Kidney (tissue), 14 donors: ENCODE data around the gene GPC5. TPM values are rescaled to one million over a fixed set of nuclear protein-coding genes. Genes with fewer than 3 reads are reported as not detected.
"Not testable (repeated sequence)": the region's sequence is repeated elsewhere in the genome, so short reads cannot be mapped to it uniquely, and the experiment has no call there.

Source experiments
- DNase-seq, 5 donors: peaks; one replicate each; pipeline ENCODE4 v3.0.0-alpha.2; 2013 to 2020
- FAIRE-seq: peaks from 2 replicates; lab custom pipeline; 2012; peaks lifted over from hg19 to GRCh38; lab: Jason Lieb, UNC
- H3K27ac ChIP-seq, 2 donors: one replicate each; pipeline ENCODE4 v1.7.0; 2013; ENCODE audit warnings: low read depth in 2 of 2, low read length in 2 of 2, inconsistent platforms in 1 of 2
- H3K27me3 ChIP-seq: one replicate; pipeline ENCODE4 v1.7.1; 2013; ENCODE audit warnings: low read length, inconsistent platforms; ENCODE audit not compliant: control insufficient read depth, insufficient read depth
- H3K36me3 ChIP-seq, 3 donors: one replicate each; pipeline versions ENCODE4 v1.7.0 to v1.7.1; 2013; ENCODE audit warnings: low read length in 3 of 3, control low read depth in 1 of 3, inconsistent platforms in 1 of 3; ENCODE audit not compliant: insufficient read depth in 3 of 3, control insufficient read depth in 2 of 3
- H3K4me1 ChIP-seq, 3 donors: one replicate each; pipeline versions ENCODE4 v1.7.0 to v1.7.1; 2013; ENCODE audit warnings: low read length in 3 of 3, inconsistent platforms in 1 of 3, low read depth in 1 of 3; ENCODE audit not compliant: control insufficient read depth in 2 of 3, insufficient read depth in 2 of 3
- H3K4me3 ChIP-seq, 3 donors: one replicate each; pipeline versions ENCODE4 v1.7.0 to v1.8.1; 2013; ENCODE audit warnings: low read length in 3 of 3, control low read depth in 1 of 3, inconsistent platforms in 1 of 3
- H3K9ac ChIP-seq, 3 donors: one replicate each; pipeline versions ENCODE4 v1.7.0 to v1.7.1; 2013; ENCODE audit warnings: low read length in 3 of 3, control low read depth in 1 of 3, inconsistent platforms in 1 of 3
- H3K9me3 ChIP-seq, 3 donors: one replicate each; pipeline versions ENCODE4 v1.7.0 to v1.7.1; 2013; ENCODE audit warnings: low read length in 3 of 3, control low read depth in 1 of 3, inconsistent platforms in 1 of 3; ENCODE audit not compliant: control insufficient read depth in 2 of 3, insufficient read depth in 1 of 3
- intact Hi-C: fragments of 100-400 bp; cut with DNase I; formaldehyde crosslinking; loops from one replicate; pipeline ENCODE4 v1.11.1; 2022
- polyA plus RNA-seq: library from polyadenylated mRNA; stranded (reverse); fragments of 350-450 nt; fragmentation: Illumina TruSeq; extraction: RNeasy Lipid Tissue Mini Kit (QIAGEN cat#74804); gene quantifications from one replicate; pipeline ENCODE4 v1.2.3, GENCODE V29; 2014; ENCODE audit warnings: low read depth, low replicate concordance; ENCODE audit not compliant: insufficient read depth
- total RNA-seq: library from RNA; stranded (reverse); fragmentation: NEBNext Ultra II Directional; extraction: Animal tissue kit (Norgen Biotek cat#: 25700); gene quantifications from one replicate; pipeline ENCODE4 v1.2.1, GENCODE V29; 2021
- TF ChIP-seq, protein P1 (sequence below): IDR thresholded peaks from 3 replicates; pipeline ENCODE4 v1.5.1; 2012; ENCODE audit warnings: mild to moderate bottlenecking, moderate library complexity, borderline replicate concordance; ENCODE audit not compliant: insufficient read depth; ENCODE audit errors: extremely low read depth
- donor health status: control.
- donor health status: control.
- donor health status: control.
- donor health status: control.
- donor health status: control.
- donor health status: DM: yes; HTN: yes; CAD: no.
- donor health status: Normal renal cell carcinoma (clear cell type).

Gene GPC5
- total and polyA plus RNA-seq, 2 donors from 2014 or later: 0.47 to 6.8 TPM

- Histone ChIP-seq H3K4me3 (no peak overlapping the region), H3K36me3 (no peaks in the 10 kb centered on the region), H3K27ac (no peak overlapping the region), H3K4me1 (no peaks in the 10 kb centered on the region), H3K9ac (no peak overlapping the region), H3K9me3 (no peaks in the 10 kb centered on the region), H3K27me3 (no peaks in the 10 kb centered on the region)
- FAIRE-seq (no peak), DNase-seq (no peak)
- intact Hi-C loops: no loop called here
- TF ChIP-seq, protein P1, sequence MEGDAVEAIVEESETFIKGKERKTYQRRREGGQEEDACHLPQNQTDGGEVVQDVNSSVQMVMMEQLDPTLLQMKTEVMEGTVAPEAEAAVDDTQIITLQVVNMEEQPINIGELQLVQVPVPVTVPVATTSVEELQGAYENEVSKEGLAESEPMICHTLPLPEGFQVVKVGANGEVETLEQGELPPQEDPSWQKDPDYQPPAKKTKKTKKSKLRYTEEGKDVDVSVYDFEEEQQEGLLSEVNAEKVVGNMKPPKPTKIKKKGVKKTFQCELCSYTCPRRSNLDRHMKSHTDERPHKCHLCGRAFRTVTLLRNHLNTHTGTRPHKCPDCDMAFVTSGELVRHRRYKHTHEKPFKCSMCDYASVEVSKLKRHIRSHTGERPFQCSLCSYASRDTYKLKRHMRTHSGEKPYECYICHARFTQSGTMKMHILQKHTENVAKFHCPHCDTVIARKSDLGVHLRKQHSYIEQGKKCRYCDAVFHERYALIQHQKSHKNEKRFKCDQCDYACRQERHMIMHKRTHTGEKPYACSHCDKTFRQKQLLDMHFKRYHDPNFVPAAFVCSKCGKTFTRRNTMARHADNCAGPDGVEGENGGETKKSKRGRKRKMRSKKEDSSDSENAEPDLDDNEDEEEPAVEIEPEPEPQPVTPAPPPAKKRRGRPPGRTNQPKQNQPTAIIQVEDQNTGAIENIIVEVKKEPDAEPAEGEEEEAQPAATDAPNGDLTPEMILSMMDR: no peak
These were observed 1116.2 kb downstream of the GPC5 start for GRCh38 chr13:92514420-92515125.

DNA sequence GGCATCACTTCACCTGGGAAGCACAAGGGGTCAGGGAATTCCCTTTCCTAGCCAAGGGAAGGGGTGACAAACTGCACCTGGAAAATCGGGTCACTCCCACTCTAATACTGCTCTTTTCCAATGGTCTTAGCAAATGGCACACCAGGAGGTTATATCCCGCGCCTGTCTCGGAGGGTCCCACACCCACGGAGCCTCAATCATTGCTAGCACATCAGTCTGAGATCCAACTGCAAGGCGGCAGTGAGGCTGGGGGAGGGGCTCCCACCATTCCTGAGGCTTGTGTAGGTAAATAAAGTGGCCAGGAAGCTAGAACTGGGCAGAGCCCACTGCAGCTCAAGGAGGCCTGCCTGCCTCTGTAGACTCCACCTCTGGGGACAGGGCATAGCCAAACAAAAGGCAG, 1118.5 kb downstream of the GPC5 start:
- intact Hi-C loops, H3K4me1 ChIP-seq, H3K27ac ChIP-seq, FAIRE-seq, H3K4me3 ChIP-seq, H3K9ac ChIP-seq, H3K27me3 ChIP-seq, H3K9me3 ChIP-seq, H3K36me3 ChIP-seq: not testable (repeated sequence)
- DNase-seq: peak in 1 of 5 donors; percentile 41

- FAIRE-seq, intact Hi-C loops, H3K4me1 ChIP-seq, H3K9ac ChIP-seq, H3K27me3 ChIP-seq, H3K36me3 ChIP-seq, H3K27ac ChIP-seq, DNase-seq, H3K9me3 ChIP-seq, H3K4me3 ChIP-seq: not testable (repeated sequence)
These were observed 1120.2 kb downstream of the GPC5 start for GRCh38 chr13:92518622-92519021.

DNA sequence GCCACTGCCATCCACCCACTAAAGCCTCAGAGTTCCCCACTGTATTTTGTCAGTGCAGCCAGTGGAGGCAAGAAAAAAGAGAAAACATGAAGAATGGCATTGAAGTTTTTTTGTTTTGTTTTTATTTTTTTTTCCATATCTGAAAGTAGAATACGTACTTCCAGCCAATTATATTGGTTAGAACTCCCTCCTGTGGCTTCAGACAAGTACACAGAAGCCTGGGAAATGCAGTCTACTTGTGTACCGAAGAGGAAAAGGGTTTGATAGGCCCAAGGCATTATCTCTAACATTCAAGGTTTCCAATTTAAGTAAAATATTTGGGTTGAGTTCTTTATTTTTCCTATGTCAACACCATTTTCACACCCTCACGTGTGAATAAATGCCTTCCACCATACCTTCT, 1131.9 kb downstream of the GPC5 start:
- DNase-seq (peak in 1 of 5 donors; percentile 29), FAIRE-seq (no peak)
- no peaks in the 10 kb centered on the region for H3K4me1 ChIP-seq
- H3K9me3 ChIP-seq: no peaks in the 10 kb centered on the region
- H3K4me3 ChIP-seq: no peak overlapping the region
- intact Hi-C loops: no loop called here
- TF ChIP-seq, protein P1: no peak
- no peak overlapping the region for H3K9ac ChIP-seq
- no peak overlapping the region for H3K27ac ChIP-seq
- H3K36me3 ChIP-seq: no peaks in the 10 kb centered on the region
- H3K27me3 ChIP-seq: no peaks in the 10 kb centered on the region
